K562 (cell line): Measurements from ENCODE around the gene LHPP. TPM values are rescaled to one million over a fixed set of nuclear protein-coding genes. Genes with fewer than 3 reads are reported as not detected.

Experiments
- ATAC-seq: fragments of 200-7000 bp; cut with Tn5 transposase; 3 replicates; pipeline ENCODE4 v1.9.1; 2020; ENCODE audit warnings: moderate library complexity
- BruUV-seq: library from RNA; stranded (reverse); fragments of 400-500 nt; replicated peaks from 2 replicates; lab custom pipeline; 2021; lab: Mats Ljungman, UMichigan
- CTCF ChIA-PET: fragments of 300-600 bp; formaldehyde crosslinking; extraction: SDS; loops from one replicate; lab custom pipeline; 2021; ENCODE audit warnings: low intra/inter-chr PET ratio; lab: Yijun Ruan, JAX
- POLR2A ChIA-PET: fragments of 300-600, 350-650 bp; sonication (Branson Sonifier 250); formaldehyde crosslinking; extraction: SDS; loops from one replicate; lab custom pipeline; 2021; ENCODE audit warnings: antibody characterized with exemption, inconsistent platforms; lab: Yijun Ruan, JAX
- DNase-seq, 4 experiments: peaks; one replicate each; pipeline versions ENCODE4 v3.0.0 to v3.0.0-alpha.2; 2011 to 2018; ENCODE audit warnings: low spot score in 3 of 4, mixed read lengths in 3 of 4; ENCODE audit errors: extremely low read depth in 1 of 4
- FAIRE-seq: peaks from 2 replicates; lab custom pipeline; 2011; peaks lifted over from hg19 to GRCh38; lab: Jason Lieb, UNC
- H2AFZ ChIP-seq: 2 replicates; pipeline ENCODE4 v1.6.0; 2011; ENCODE audit warnings: low read depth, low read length, control low read depth, inconsistent platforms
- H3K27ac ChIP-seq: fragments of 200-600 bp; 3 replicates; pipeline ENCODE4 v1.8.0; 2011; ENCODE audit warnings: low read depth, mild to moderate bottlenecking, control low read depth, inconsistent platforms, low read length, moderate library complexity, mixed read lengths; ENCODE audit errors: extremely low read depth
- H3K27me3 ChIP-seq, 2 experiments: fragments of 300-600 bp in 1 of 2; 2 replicates in 1 of 2; 3 replicates in 1 of 2; pipeline versions ENCODE4 v1.6.0 to v1.8.0; 2011; ENCODE audit warnings: inconsistent platforms in 2 of 2, low read length in 2 of 2, mild to moderate bottlenecking in 1 of 2, mixed read lengths in 1 of 2, moderate library complexity in 1 of 2; ENCODE audit not compliant: control insufficient read depth in 2 of 2, insufficient read depth in 2 of 2
- H3K36me3 ChIP-seq: fragments of 300-600 bp; 3 replicates; pipeline ENCODE4 v1.8.0; 2011; ENCODE audit warnings: mild to moderate bottlenecking, low read length, inconsistent platforms; ENCODE audit not compliant: control insufficient read depth, insufficient read depth
- H3K4me1 ChIP-seq, 2 experiments: fragments of 200-600 bp in 1 of 2; replicated peaks in 1 of 2; 2 replicates in 1 of 2; 3 replicates in 1 of 2; pipeline versions ENCODE4 v1.5.1 to v1.8.0; 2011; ENCODE audit warnings: inconsistent platforms in 2 of 2, low read length in 2 of 2, mild to moderate bottlenecking in 1 of 2, mixed read lengths in 1 of 2, moderate library complexity in 1 of 2; ENCODE audit not compliant: control insufficient read depth in 2 of 2, insufficient read depth in 2 of 2
- H3K4me2 ChIP-seq: 2 replicates; pipeline ENCODE4 v1.6.1; 2011; ENCODE audit warnings: low read length, control low read depth, inconsistent platforms, mixed read lengths; ENCODE audit not compliant: insufficient read depth
- H3K4me3 ChIP-seq: fragments of 200-600 bp; sonication (generic), shearing (Covaris generic); 2 replicates; pipeline ENCODE4 v1.5.1; 2016; ENCODE audit warnings: control low read depth, inconsistent platforms
- H3K79me2 ChIP-seq: fragments of 200-600 bp; 3 replicates; pipeline ENCODE4 v1.8.0; 2011; ENCODE audit warnings: low read length, inconsistent platforms; ENCODE audit not compliant: control insufficient read depth, insufficient read depth
- H3K9ac ChIP-seq, 2 experiments: 2 replicates each; pipeline versions ENCODE4 v1.6.0 to v1.6.1; 2011; ENCODE audit warnings: low read depth in 2 of 2, low read length in 2 of 2, control low read depth in 1 of 2, inconsistent platforms in 1 of 2, mild to moderate bottlenecking in 1 of 2, mixed read lengths in 1 of 2; ENCODE audit not compliant: insufficient read depth in 1 of 2
- H3K9me1 ChIP-seq: one replicate; pipeline ENCODE4 v1.6.0; 2011; ENCODE audit warnings: inconsistent platforms, mild to moderate bottlenecking, low read length, moderate library complexity; ENCODE audit not compliant: control insufficient read depth, insufficient read depth
- H3K9me3 ChIP-seq: replicated peaks from 2 replicates; pipeline ENCODE4 v1.5.1; 2011; ENCODE audit warnings: low read depth, low read length, inconsistent platforms; ENCODE audit not compliant: control insufficient read depth, insufficient read depth
- H4K20me1 ChIP-seq: replicated peaks from 2 replicates; pipeline ENCODE4 v1.6.1; 2011; ENCODE audit warnings: low read length, inconsistent platforms, mixed read lengths; ENCODE audit not compliant: control insufficient read depth, insufficient read depth
- BDP1 ChIP-seq: IDR thresholded peaks from 3 replicates; pipeline ENCODE4 v1.6.1; 2011; ENCODE audit not compliant: insufficient read length, insufficient read depth
- CBX3 ChIP-seq, 2 experiments: IDR thresholded peaks; 1 replicate in 1 of 2; 2 replicates in 1 of 2; pipeline ENCODE4 v1.6.1; 2012; ENCODE audit warnings: inconsistent platforms in 2 of 2, low read length in 2 of 2, borderline replicate concordance in 1 of 2, control low read depth in 1 of 2
- CHD1 ChIP-seq: fragments of 200-600 bp; sonication (generic); IDR thresholded peaks from one replicate; pipeline ENCODE4 v1.6.1; 2012; ENCODE audit warnings: mild to moderate bottlenecking, moderate library complexity, low read length, inconsistent platforms
- CSDE1 ChIP-seq, 2 experiments: fragments of 450-650 bp; IDR thresholded peaks; 2 replicates each; pipeline ENCODE4 v1.6.1; 2016; ENCODE audit warnings: mild to moderate bottlenecking in 1 of 2
- ELF4 ChIP-seq: fragments of 450-650 bp; formaldehyde crosslinking; IDR thresholded peaks from 2 replicates; pipeline ENCODE4 v1.4.0; 2022; ENCODE audit warnings: missing genetic modification characterization
- GABPB2 ChIP-seq: fragments of 250-450 bp; sonication (Bioruptor Pico); conservative IDR thresholded peaks from 2 replicates; pipeline ENCODE4 v1.5.1; 2021; ENCODE audit warnings: mild to moderate bottlenecking
- HMG20B ChIP-seq: fragments of 250-450 bp; sonication (Bioruptor Pico); IDR thresholded peaks from 2 replicates; pipeline ENCODE4 v1.5.0; 2021; ENCODE audit warnings: mild to moderate bottlenecking
- KDM2B ChIP-seq: fragments of 250-450 bp; sonication (Bioruptor Pico); IDR thresholded peaks from 2 replicates; pipeline ENCODE4 v1.8.0; 2021; ENCODE audit warnings: mild to moderate bottlenecking, moderate library complexity
- PCBP2 ChIP-seq: fragments of 200-400 bp; formaldehyde crosslinking; IDR thresholded peaks from 2 replicates; pipeline ENCODE4 v1.6.1; 2018; ENCODE audit warnings: low read length, low read depth, mild to moderate bottlenecking, moderate library complexity; ENCODE audit not compliant: poor library complexity, severe bottlenecking
- PHB ChIP-seq: fragments of 250-450 bp; sonication (Bioruptor Pico); IDR thresholded peaks from 2 replicates; pipeline ENCODE4 v1.5.0; 2021
- POU5F1 ChIP-seq: fragments of 150-350 bp; IDR thresholded peaks from 2 replicates; pipeline ENCODE4 v1.6.1; 2014; ENCODE audit warnings: borderline replicate concordance, low read length, low read depth, mild to moderate bottlenecking; ENCODE audit not compliant: partially characterized antibody
- RNF2 ChIP-seq: sonication (generic); IDR thresholded peaks from 2 replicates; pipeline ENCODE4 v1.6.1; 2016
- TGIF2 ChIP-seq: sonication (generic); formaldehyde crosslinking; IDR thresholded peaks from 2 replicates; pipeline ENCODE4 v1.8.1; 2022; ENCODE audit warnings: mild to moderate bottlenecking, missing genetic modification reagents, moderate library complexity
- WHSC1 ChIP-seq: IDR thresholded peaks from one replicate; pipeline ENCODE4 v1.6.1; 2012; ENCODE audit warnings: low read length, control low read depth, inconsistent platforms
- ZBTB49 ChIP-seq: sonication (generic); formaldehyde crosslinking; IDR thresholded peaks from 2 replicates; pipeline ENCODE4 v1.8.0; 2022; ENCODE audit warnings: missing genetic modification reagents, mild to moderate bottlenecking, borderline replicate concordance
- ZFX ChIP-seq: sonication (generic); formaldehyde crosslinking; IDR thresholded peaks from 2 replicates; pipeline ENCODE4 v1.8.0; 2022; ENCODE audit warnings: mild to moderate bottlenecking, missing genetic modification reagents, moderate library complexity
- ZNF232 ChIP-seq: sonication (generic); formaldehyde crosslinking; IDR thresholded peaks from 2 replicates; pipeline ENCODE4 v1.8.0; 2022; ENCODE audit warnings: mild to moderate bottlenecking, missing genetic modification reagents
- ZNF695 ChIP-seq: fragments of 450-650 bp; formaldehyde crosslinking; IDR thresholded peaks from 2 replicates; pipeline ENCODE4 v1.4.0; 2020; ENCODE audit warnings: mild to moderate bottlenecking, moderate library complexity
- WGBS: fragments of 100-300 bp; shearing (Covaris generic); methylation state at CpG from one replicate; pipeline ENCODE4 v1.1.6; 2016; ENCODE audit warnings: low coverage, mixed read lengths; ENCODE audit not compliant: insufficient coverage; ENCODE audit errors: missing lambda C conversion rate; 5-methylcytosine and 5-hydroxymethylcytosine counted together
- in situ Hi-C: fragments of 300-500 bp; cut with MboI; formaldehyde crosslinking; loops from 4 replicates; pipeline ENCODE4 v1.15.0; 2018; ENCODE audit warnings: inconsistent platforms, mixed read lengths
- intact Hi-C: fragments of 100-400 bp; cut with micrococcal nuclease; formaldehyde crosslinking; loops from 2 replicates; pipeline ENCODE4 v1.14.2; 2022
- polyA plus RNA-seq, 8 experiments: library from polyadenylated mRNA; depleted of rRNA in 4 of 8; stranded (reverse) in 5 of 8; unstranded in 3 of 8; fragments of >200 nt; fragmentation: Nextera tagmentation in 2 of 8; fragmentation: Illumina TruSeq in 1 of 8; extraction: Ambion mirVana in 2 of 8; extraction: Trizol in 1 of 8; gene quantifications; 2 replicates each; pipeline versions ENCODE4 v1.2.1 to v1.2.3, GENCODE V29; 2011 to 2014; ENCODE audit warnings: inconsistent platforms in 1 of 8, missing spikeins in 1 of 8
- total RNA-seq, 7 experiments: library from RNA; depleted of rRNA in 6 of 7; stranded (reverse); fragments of >200 nt in 6 of 7; fragmentation: Illumina TruSeq in 2 of 7; extraction: Trizol in 2 of 7; gene quantifications; 2 replicates each; pipeline versions ENCODE4 v1.2.1 to v1.2.3, GENCODE V29; 2011 to 2021; ENCODE audit warnings: low replicate concordance in 1 of 7

The LHPP gene
- total and polyA plus RNA-seq, 9 of the 15 experiments (the other 6 are each of a cell fraction or from before 2014, with no cell fraction given): 0.34 to 7.4 (median 3.0) TPM

- no TSS peak for BruUV-seq
- ATAC-seq: no peak
- in situ Hi-C loops: no loop called here
Observed at GRCh38 chr10:124643330-124644009, 181.8 kb downstream of the LHPP start.

GRCh38 chr10:124644236-124644635, 182.6 kb downstream of the LHPP start:
- Histone ChIP-seq H4K20me1 (peaks cover 4% of the 10 kb centered on the region; the same call in 1 of the 2 replicates), H3K9me1 (no peaks in the 10 kb centered on the region), H3K4me2 (no peak overlapping the region), H3K9me3 (no peaks in the 10 kb centered on the region; the same call in 1 of the 2 replicates), H3K4me3 (no peak overlapping the region), H3K36me3 (peaks cover 12% of the 10 kb centered on the region; the same call in 1 of the 3 replicates), H3K4me1 (peaks cover 53 to 74% of the 10 kb centered on the region in 2 experiments), H3K27ac (no peak overlapping the region), H3K27me3 (no peaks in the 10 kb centered on the region), H3K9ac (no peak overlapping the region), H2AFZ (no peak overlapping the region), H3K79me2 (peaks cover 27% of the 10 kb centered on the region)
- DNase-seq: no peak
- ATAC-seq: no peak
- CTCF ChIA-PET: no interaction called here
- 88% methylated on average over 4 of the region's 4 CpGs for WGBS
- intact Hi-C loops (no loop called here), in situ Hi-C loops (no loop called here)
- BruUV-seq: no TSS peak
- FAIRE-seq: no peak
- POLR2A ChIA-PET: interaction anchor here (0.6 kb wide), 1 partner anchor 117 kb away, joined by 3 read pairs; no protein-coding TSS in a partner anchor
- TF ChIP-seq PHB (no peak), TGIF2 (CRISPR knock-in tag) (no peak), PCBP2 (no peak), POU5F1 (no peak), CSDE1 (IDR thresholded peaks at IDR 0.05) (no peak), GABPB2 (no peak), CBX3 (IDR thresholded peaks at IDR 0.05; ENCODE audit: borderline replicate concordance in 1 of 2, low read length in 2 of 2) (no peak), ZBTB49 (no peak), ZFX (CRISPR knock-in tag) (no peak), ELF4 (CRISPR knock-in tag) (no peak), KDM2B (CRISPR knock-in tag) (no peak), HMG20B (CRISPR knock-in tag) (no peak)

More at GRCh38 chr10:124643330-124644009, 181.8 kb downstream of the LHPP start:
- peaks cover 27% of the 10 kb centered on the region for H3K79me2 ChIP-seq
- peaks cover 4% of the 10 kb centered on the region; the same call in 1 of the 2 replicates for H4K20me1 ChIP-seq
- intact Hi-C loops: no loop called here
- FAIRE-seq: no peak
- H3K36me3 ChIP-seq: peaks cover 12% of the 10 kb centered on the region; the same call in 1 of the 3 replicates
- TF ChIP-seq WHSC1 (no peak), RNF2 (no peak), ZNF232 (no peak), BDP1 (no peak), CHD1 (no peak), ZNF695 (CRISPR knock-in tag) (no peak)
- H2AFZ ChIP-seq: no peak overlapping the region
- WGBS: 87% methylated on average over 16 of the region's 30 CpGs
- H3K27me3 ChIP-seq: no peaks in the 10 kb centered on the region
- no peak for DNase-seq
- H3K9ac ChIP-seq: no peak overlapping the region
- no peaks in the 10 kb centered on the region; the same call in 1 of the 2 replicates for H3K9me3 ChIP-seq
- ChIA-PET POLR2A (interaction anchor here (0.6 to 0.7 kb wide), 3 partner anchors 19 to 54 kb away, joined by 3 read pairs; no protein-coding TSS in a partner anchor), CTCF (no interaction called here)
- H3K4me3 ChIP-seq: no peak overlapping the region
- H3K4me2 ChIP-seq: no peak overlapping the region
- no peaks in the 10 kb centered on the region for H3K9me1 ChIP-seq
- H3K4me1 ChIP-seq: peaks cover 46 to 71% of the 10 kb centered on the region in 2 experiments
- no peak overlapping the region for H3K27ac ChIP-seq
